ENCODE measurements around the gene THBS4.
A peak's percentile ranks its signal among the peaks of the same experiment; 100 is the strongest.
"Not testable (repeated sequence)": the region's sequence is repeated elsewhere in the genome, so short reads cannot be mapped to it uniquely, and the experiment has no call there.

Gene THBS4

GRCh38 chr5:80101993-80102392 lies 66.8 kb downstream of the THBS4 start:
- Histone ChIP-seq H3K36me3 (ENCODE audit: control insufficient read depth, insufficient read depth, low read length) (no peaks in the 10 kb centered on the region), H3K4me1 (ENCODE audit: control insufficient read depth, insufficient read depth, low read length) (peaks cover 15% of the 10 kb centered on the region), H3K27ac (ENCODE audit: low read depth, low read length) (no peak overlapping the region), H3K9ac (ENCODE audit: low read length) (no peak overlapping the region), H3K27me3 (ENCODE audit: control insufficient read depth, insufficient read depth, low read length) (no peaks in the 10 kb centered on the region), H3K9me3 (ENCODE audit: control insufficient read depth, insufficient read depth, low read depth, low read length) (no peaks in the 10 kb centered on the region), H3K4me3 (ENCODE audit: low read depth, low read length) (no peak overlapping the region)

GRCh38 chr5:80103371-80103770 lies 68.2 kb downstream of the THBS4 start:
- H3K27me3 ChIP-seq (ENCODE audit: control insufficient read depth, insufficient read depth, low read length): no peaks in the 10 kb centered on the region
- H3K9me3 ChIP-seq (ENCODE audit: control insufficient read depth, insufficient read depth, low read depth, low read length): no peaks in the 10 kb centered on the region; the same call in 1 of the 2 replicates
- H3K27ac ChIP-seq (ENCODE audit: low read depth, low read length): no peak overlapping the region
- H3K4me1 ChIP-seq (ENCODE audit: control insufficient read depth, insufficient read depth, low read length): peaks cover 2% of the 10 kb centered on the region
- no peaks in the 10 kb centered on the region for H3K36me3 ChIP-seq (ENCODE audit: control insufficient read depth, insufficient read depth, low read length)
- no peak overlapping the region for H3K4me3 ChIP-seq (ENCODE audit: low read depth, low read length)
- no peak overlapping the region for H3K9ac ChIP-seq (ENCODE audit: low read length)

GRCh38 chr5:80105698-80106439 lies 70.7 kb downstream of the THBS4 start:
- peaks cover 14% of the 10 kb centered on the region for H3K4me1 ChIP-seq (ENCODE audit: control insufficient read depth, insufficient read depth, low read length)
- no peaks in the 10 kb centered on the region; the same call in 1 of the 2 replicates for H3K9me3 ChIP-seq (ENCODE audit: control insufficient read depth, insufficient read depth, low read depth, low read length)
- no peak overlapping the region for H3K27ac ChIP-seq (ENCODE audit: low read depth, low read length)
- no peak overlapping the region for H3K9ac ChIP-seq (ENCODE audit: low read length)
- H3K4me3 ChIP-seq (ENCODE audit: low read depth, low read length): no peak overlapping the region
- no peaks in the 10 kb centered on the region for H3K27me3 ChIP-seq (ENCODE audit: control insufficient read depth, insufficient read depth, low read length)
- H3K36me3 ChIP-seq (ENCODE audit: control insufficient read depth, insufficient read depth, low read length): no peaks in the 10 kb centered on the region

- Histone ChIP-seq H3K4me1 (ENCODE audit: control insufficient read depth, insufficient read depth, low read length) (peaks cover 25% of the 10 kb centered on the region), H3K27me3 (ENCODE audit: control insufficient read depth, insufficient read depth, low read length) (no peaks in the 10 kb centered on the region), H3K4me3 (ENCODE audit: low read depth, low read length) (no peak overlapping the region), H3K9me3 (ENCODE audit: control insufficient read depth, insufficient read depth, low read depth, low read length) (no peaks in the 10 kb centered on the region; the same call in 1 of the 2 replicates), H3K9ac (ENCODE audit: low read length) (no peak overlapping the region), H3K27ac (ENCODE audit: low read depth, low read length) (no peak overlapping the region), H3K36me3 (ENCODE audit: control insufficient read depth, insufficient read depth, low read length) (no peaks in the 10 kb centered on the region)
Measured at GRCh38 chr5:80106916-80107315, 71.8 kb downstream of the THBS4 start.

- Histone ChIP-seq H3K27me3 (ENCODE audit: control insufficient read depth, insufficient read depth, low read length) (no peaks in the 10 kb centered on the region), H3K36me3 (ENCODE audit: control insufficient read depth, insufficient read depth, low read length) (no peaks in the 10 kb centered on the region), H3K9me3 (ENCODE audit: control insufficient read depth, insufficient read depth, low read depth, low read length) (peaks cover 10% of the 10 kb centered on the region; the same call in 1 of the 2 replicates), H3K9ac (ENCODE audit: low read length) (peak overlapping the region; percentile 24), H3K27ac (ENCODE audit: low read depth, low read length) (no peak overlapping the region), H3K4me3 (ENCODE audit: low read depth, low read length) (no peak overlapping the region), H3K4me1 (ENCODE audit: control insufficient read depth, insufficient read depth, low read length) (peaks cover 28% of the 10 kb centered on the region)
Measured at GRCh38 chr5:80109646-80110478, 74.7 kb downstream of the THBS4 start.

- H3K9ac ChIP-seq (ENCODE audit: low read length): peak overlapping the region; percentile 57
- H3K27ac ChIP-seq (ENCODE audit: low read depth, low read length); H3K27me3 ChIP-seq (ENCODE audit: control insufficient read depth, insufficient read depth, low read length); H3K36me3 ChIP-seq (ENCODE audit: control insufficient read depth, insufficient read depth, low read length): not testable (repeated sequence)
- H3K4me1 ChIP-seq (ENCODE audit: control insufficient read depth, insufficient read depth, low read length): peaks cover 31% of the 10 kb centered on the region
- 0 out of 2 replicates have a peak overlapping the region, but pooled peaks have one; percentile 4 for H3K4me3 ChIP-seq (ENCODE audit: low read depth, low read length)
- peaks cover 10% of the 10 kb centered on the region; the same call in 1 of the 2 replicates for H3K9me3 ChIP-seq (ENCODE audit: control insufficient read depth, insufficient read depth, low read depth, low read length)
Measured at GRCh38 chr5:80111376-80111990, 76.3 kb downstream of the THBS4 start.

- peaks cover 27% of the 10 kb centered on the region for H3K4me1 ChIP-seq (ENCODE audit: control insufficient read depth, insufficient read depth, low read length)
Measured at GRCh38 chr5:80114860-80115259, 79.7 kb downstream of the THBS4 start.

GRCh38 chr5:80116000-80116399 lies 80.9 kb downstream of the THBS4 start:
- no peaks in the 10 kb centered on the region for H3K27me3 ChIP-seq (ENCODE audit: control insufficient read depth, insufficient read depth, low read length)
- H3K27ac ChIP-seq (ENCODE audit: low read depth, low read length): no peak overlapping the region
- no peak overlapping the region for H3K9ac ChIP-seq (ENCODE audit: low read length)
- H3K4me1 ChIP-seq (ENCODE audit: control insufficient read depth, insufficient read depth, low read length): peaks cover 16% of the 10 kb centered on the region
- no peak overlapping the region for H3K4me3 ChIP-seq (ENCODE audit: low read depth, low read length)
- H3K36me3 ChIP-seq (ENCODE audit: control insufficient read depth, insufficient read depth, low read length): no peaks in the 10 kb centered on the region
- peaks cover 19% of the 10 kb centered on the region; the same call in 1 of the 2 replicates for H3K9me3 ChIP-seq (ENCODE audit: control insufficient read depth, insufficient read depth, low read depth, low read length)

More at GRCh38 chr5:80114860-80115259, 79.7 kb downstream of the THBS4 start:
- H3K4me3 ChIP-seq (ENCODE audit: low read depth, low read length): no peak overlapping the region
- H3K27ac ChIP-seq (ENCODE audit: low read depth, low read length): no peak overlapping the region
- no peaks in the 10 kb centered on the region for H3K27me3 ChIP-seq (ENCODE audit: control insufficient read depth, insufficient read depth, low read length)
- no peak overlapping the region for H3K9ac ChIP-seq (ENCODE audit: low read length)
- H3K9me3 ChIP-seq (ENCODE audit: control insufficient read depth, insufficient read depth, low read depth, low read length): peaks cover 19% of the 10 kb centered on the region; the same call in 1 of the 2 replicates
- no peaks in the 10 kb centered on the region for H3K36me3 ChIP-seq (ENCODE audit: control insufficient read depth, insufficient read depth, low read length)

GRCh38 chr5:80116465-80116864 lies 81.3 kb downstream of the THBS4 start:
- Histone ChIP-seq H3K9ac (ENCODE audit: low read length) (no peak overlapping the region), H3K27ac (ENCODE audit: low read depth, low read length) (no peak overlapping the region), H3K36me3 (ENCODE audit: control insufficient read depth, insufficient read depth, low read length) (no peaks in the 10 kb centered on the region), H3K9me3 (ENCODE audit: control insufficient read depth, insufficient read depth, low read depth, low read length) (peaks cover 19% of the 10 kb centered on the region; the same call in 1 of the 2 replicates), H3K4me3 (ENCODE audit: low read depth, low read length) (no peak overlapping the region), H3K4me1 (ENCODE audit: control insufficient read depth, insufficient read depth, low read length) (peaks cover 11% of the 10 kb centered on the region), H3K27me3 (ENCODE audit: control insufficient read depth, insufficient read depth, low read length) (no peaks in the 10 kb centered on the region)

- H3K4me3 ChIP-seq (ENCODE audit: low read depth, low read length): no peak overlapping the region
- no peaks in the 10 kb centered on the region for H3K36me3 ChIP-seq (ENCODE audit: control insufficient read depth, insufficient read depth, low read length)
- H3K4me1 ChIP-seq (ENCODE audit: control insufficient read depth, insufficient read depth, low read length): peaks cover 3% of the 10 kb centered on the region; the same call in 1 of the 2 replicates
- H3K9ac ChIP-seq (ENCODE audit: low read length): no peak overlapping the region
- H3K27ac ChIP-seq (ENCODE audit: low read depth, low read length): no peak overlapping the region
- peaks cover 19% of the 10 kb centered on the region; the same call in 1 of the 2 replicates for H3K9me3 ChIP-seq (ENCODE audit: control insufficient read depth, insufficient read depth, low read depth, low read length)
- no peaks in the 10 kb centered on the region for H3K27me3 ChIP-seq (ENCODE audit: control insufficient read depth, insufficient read depth, low read length)
Measured at GRCh38 chr5:80117446-80117845, 82.3 kb downstream of the THBS4 start.
